ENCODE data around the gene PCBP4. TPM values are rescaled to one million over a fixed set of nuclear protein-coding genes. Genes with fewer than 3 reads are reported as not detected.

The PCBP4 gene
- total and polyA plus RNA-seq, 7 experiments from 2014 or later = 8.0 to 21.1 (median 13.8) TPM

- Mint-ChIP-seq H3K36me3 (peaks cover 0 to 3% (median 0%) of the 10 kb centered on the region in 5 donors), H3K27ac (peak overlapping the region; percentile 80 to 97 (median 92)), H3K9me3 (no peaks in the 10 kb centered on the region), H3K4me1 (peaks cover 26 to 54% (median 32%) of the 10 kb centered on the region in 7 donors), H3K27me3 (no peaks in the 10 kb centered on the region), H3K4me3 (peak overlapping the region; percentile 83 to 100 (median 94))
- peak overlapping the region; percentile 82 for H3K4me3 ChIP-seq (ENCODE audit: low read length)
- POLR2A ChIA-PET = interaction anchor here (0.5 to 4.3 kb wide), 15 partner anchors 9 to 222 kb away, joined by 3 to 34 read pairs (median 5); partner anchors contain the start of genes ACY1, DUSP7, PARP3 and RPL29
- no peaks in the 10 kb centered on the region for H3K27me3 ChIP-seq (ENCODE audit: control insufficient read depth in 2 of 2, insufficient read depth in 2 of 2, low read length in 2 of 2)
- peak in 1 of 9 donors; percentile 44 for DNase-seq
- H3K9me3 ChIP-seq (ENCODE audit: control insufficient read depth in 2 of 3, low read length in 3 of 3) = no peaks in the 10 kb centered on the region
- CTCF ChIA-PET = interaction anchor here (0.6 to 2.5 kb wide), 9 partner anchors 9 to 33 kb away, joined by 3 to 28 read pairs (median 4); partner anchors contain the start of genes ACY1, PARP3, RPL29 and RRP9
- ATAC-seq = peak; percentile 7
- intact Hi-C loops (cut with micrococcal nuclease) = loop anchor here (1.0 to 2.0 kb wide), 6 partner anchors 9 to 475 kb away; partner anchors contain the start of genes PARP3 (in 2 of the 2), ACY1 (in 1 of the 2) and RPL29 (in 1 of the 2)
- no peaks in the 10 kb centered on the region for H3K36me3 ChIP-seq (ENCODE audit: control insufficient read depth in 2 of 3, insufficient read depth in 3 of 3, low read length in 3 of 3)
- peak overlapping the region; percentile 77 for H3K27ac ChIP-seq (ENCODE audit: low read depth, low read length)
- peaks cover 9 to 21% of the 10 kb centered on the region in 2 donors for H3K4me1 ChIP-seq (ENCODE audit: control insufficient read depth in 2 of 2, insufficient read depth in 2 of 2, low read length in 2 of 2)
These were observed 7.2 kb upstream of the PCBP4 start for GRCh38 chr3:51974277-51974962.

GRCh38 chr3:51971350-51971749, 4.1 kb upstream of the PCBP4 start:
- Mint-ChIP-seq H3K4me3 (peak overlapping the region in 5 of 10 donors; percentile 9 to 76 (median 47)), H3K36me3 (peaks cover 0 to 5% (median 0%) of the 10 kb centered on the region in 5 donors), H3K27me3 (peaks cover 0 to 2% (median 0%) of the 10 kb centered on the region in 5 donors), H3K9me3 (no peaks in the 10 kb centered on the region), H3K4me1 (peaks cover 28 to 60% (median 30%) of the 10 kb centered on the region in 7 donors), H3K27ac (peak overlapping the region in 3 of 9 donors; percentile 11 to 55 (median 46))
- ChIA-PET POLR2A (interaction anchor here (1.0 kb wide), 1 partner anchor 29 kb away, joined by 3 read pairs; no protein-coding TSS in a partner anchor), CTCF (no interaction called here)
- intact Hi-C loops (cut with micrococcal nuclease) = no loop called here
- Histone ChIP-seq H3K27ac (ENCODE audit: low read depth, low read length) (no peak overlapping the region), H3K36me3 (ENCODE audit: control insufficient read depth in 2 of 3, insufficient read depth in 3 of 3, low read length in 3 of 3) (no peaks in the 10 kb centered on the region), H3K4me3 (ENCODE audit: low read length) (no peak overlapping the region), H3K9me3 (ENCODE audit: control insufficient read depth in 2 of 3, low read length in 3 of 3) (no peaks in the 10 kb centered on the region), H3K4me1 (ENCODE audit: control insufficient read depth in 2 of 2, insufficient read depth in 2 of 2, low read length in 2 of 2) (peaks cover 15 to 24% of the 10 kb centered on the region in 2 donors), H3K27me3 (ENCODE audit: control insufficient read depth in 2 of 2, insufficient read depth in 2 of 2, low read length in 2 of 2) (no peaks in the 10 kb centered on the region)
- ATAC-seq = no peak
- DNase-seq = no peak

GRCh38 chr3:51970606-51971300, 3.5 kb upstream of the PCBP4 start:
- H3K27ac Mint-ChIP-seq = peak overlapping the region in 4 of 9 donors; percentile 12 to 60 (median 52)
- H3K4me3 Mint-ChIP-seq = peak overlapping the region in 4 of 10 donors; percentile 9 to 47 (median 24)
- H3K36me3 ChIP-seq (ENCODE audit: control insufficient read depth in 2 of 3, insufficient read depth in 3 of 3, low read length in 3 of 3) = no peaks in the 10 kb centered on the region
- H3K4me1 Mint-ChIP-seq = peaks cover 28 to 58% (median 34%) of the 10 kb centered on the region in 7 donors
- ChIA-PET POLR2A (interaction anchor here (0.6 to 1.3 kb wide), 3 partner anchors 14 to 28 kb away, joined by 3 read pairs; no protein-coding TSS in a partner anchor), CTCF (no interaction called here)
- ATAC-seq (no peak), DNase-seq (no peak)
- H3K27me3 Mint-ChIP-seq = peaks cover 0 to 3% (median 0%) of the 10 kb centered on the region in 5 donors
- no peak overlapping the region for H3K27ac ChIP-seq (ENCODE audit: low read depth, low read length)
- H3K9me3 ChIP-seq (ENCODE audit: control insufficient read depth in 2 of 3, low read length in 3 of 3) = no peaks in the 10 kb centered on the region
- no peaks in the 10 kb centered on the region for H3K9me3 Mint-ChIP-seq
- H3K27me3 ChIP-seq (ENCODE audit: control insufficient read depth in 2 of 2, insufficient read depth in 2 of 2, low read length in 2 of 2) = no peaks in the 10 kb centered on the region
- intact Hi-C loops (cut with micrococcal nuclease) = no loop called here
- no peak overlapping the region for H3K4me3 ChIP-seq (ENCODE audit: low read length)
- peaks cover 15 to 20% of the 10 kb centered on the region in 2 donors for H3K4me1 ChIP-seq (ENCODE audit: control insufficient read depth in 2 of 2, insufficient read depth in 2 of 2, low read length in 2 of 2)
- H3K36me3 Mint-ChIP-seq = peaks cover 0 to 5% (median 0%) of the 10 kb centered on the region in 5 donors

- Histone ChIP-seq H3K27me3 (ENCODE audit: control insufficient read depth in 2 of 2, insufficient read depth in 2 of 2, low read length in 2 of 2) (no peaks in the 10 kb centered on the region), H3K4me3 (ENCODE audit: low read length) (no peak overlapping the region), H3K36me3 (ENCODE audit: control insufficient read depth in 2 of 3, insufficient read depth in 3 of 3, low read length in 3 of 3) (no peaks in the 10 kb centered on the region), H3K9me3 (ENCODE audit: control insufficient read depth in 2 of 3, low read length in 3 of 3) (no peaks in the 10 kb centered on the region), H3K27ac (ENCODE audit: low read depth, low read length) (no peak overlapping the region), H3K4me1 (ENCODE audit: control insufficient read depth in 2 of 2, insufficient read depth in 2 of 2, low read length in 2 of 2) (peaks cover 15% of the 10 kb centered on the region in 2 donors)
- DNase-seq = no peak
- H3K4me3 Mint-ChIP-seq = peak overlapping the region in 1 of 10 donors; percentile 16
- ChIA-PET POLR2A (interaction anchor here (0.6 to 1.3 kb wide), 4 partner anchors 13 to 87 kb away, joined by 3 read pairs; partner anchors contain the start of gene DUSP7), CTCF (interaction anchor here (1.6 kb wide), 1 partner anchor 13 kb away, joined by 5 read pairs; the partner anchor contains the start of gene ACY1)
- H3K27me3 Mint-ChIP-seq = peaks cover 0 to 10% (median 0%) of the 10 kb centered on the region in 5 donors
- intact Hi-C loops (cut with micrococcal nuclease) = no loop called here
- peaks cover 30 to 60% (median 37%) of the 10 kb centered on the region in 7 donors for H3K4me1 Mint-ChIP-seq
- peaks cover 0 to 5% (median 0%) of the 10 kb centered on the region in 5 donors for H3K36me3 Mint-ChIP-seq
- no peaks in the 10 kb centered on the region for H3K9me3 Mint-ChIP-seq
- H3K27ac Mint-ChIP-seq = peak overlapping the region in 3 of 9 donors; percentile 50 to 60 (median 59)
- no peak for ATAC-seq
These were observed 2.6 kb upstream of the PCBP4 start for GRCh38 chr3:51969841-51970240.

- Histone ChIP-seq H3K9me3 (ENCODE audit: control insufficient read depth in 2 of 3, low read length in 3 of 3) (no peaks in the 10 kb centered on the region), H3K36me3 (ENCODE audit: control insufficient read depth in 2 of 3, insufficient read depth in 3 of 3, low read length in 3 of 3) (no peaks in the 10 kb centered on the region), H3K4me3 (ENCODE audit: low read length) (no peak overlapping the region), H3K27ac (ENCODE audit: low read depth, low read length) (no peak overlapping the region), H3K4me1 (ENCODE audit: control insufficient read depth in 2 of 2, insufficient read depth in 2 of 2, low read length in 2 of 2) (peaks cover 8 to 9% of the 10 kb centered on the region in 2 donors), H3K27me3 (ENCODE audit: control insufficient read depth in 2 of 2, insufficient read depth in 2 of 2, low read length in 2 of 2) (no peaks in the 10 kb centered on the region)
- H3K4me1 Mint-ChIP-seq = peaks cover 27 to 57% (median 34%) of the 10 kb centered on the region in 7 donors
- H3K27me3 Mint-ChIP-seq = peaks cover 0 to 10% (median 0%) of the 10 kb centered on the region in 5 donors
- no peaks in the 10 kb centered on the region for H3K9me3 Mint-ChIP-seq
- CTCF ChIA-PET = interaction anchor here (1.6 kb wide), 1 partner anchor 14 kb away, joined by 5 read pairs; the partner anchor contains the start of gene ACY1
- DNase-seq = no peak
- ATAC-seq = no peak
- POLR2A ChIA-PET = interaction anchor here (0.5 to 3.6 kb wide), 6 partner anchors 13 to 700 kb away, joined by 3 to 16 read pairs (median 3); partner anchors contain the start of genes ACY1 and DUSP7
- H3K4me3 Mint-ChIP-seq = peak overlapping the region; percentile 12 to 95 (median 66)
- intact Hi-C loops (cut with micrococcal nuclease) = no loop called here
- peaks cover 0 to 5% (median 0%) of the 10 kb centered on the region in 5 donors for H3K36me3 Mint-ChIP-seq
- H3K27ac Mint-ChIP-seq = peak overlapping the region in 8 of 9 donors; percentile 4 to 77 (median 50)
These were observed 1.8 kb upstream of the PCBP4 start for GRCh38 chr3:51968883-51969678.

Measured in naive thymus-derived CD4-positive, alpha-beta T cell (primary cell).